GM10266 (cell line): Measurements from ENCODE around the gene UBE2L3.
"Not testable (repeated sequence)": the region's sequence is repeated elsewhere in the genome, so short reads cannot be mapped to it uniquely, and the experiment has no call there.

Experiments
- DNase-seq: peaks from one replicate; pipeline ENCODE4 v3.0.0; 2012; ENCODE audit errors: extremely low spot score
- CTCF ChIP-seq: IDR thresholded peaks from 2 replicates; pipeline ENCODE4 v1.5.1; 2012; ENCODE audit warnings: mild to moderate bottlenecking, low read depth; ENCODE audit not compliant: control insufficient read depth, insufficient read depth; ENCODE audit errors: missing control alignments

UBE2L3 gene

GRCh38 chr22:21589396-21589795, 21.9 kb downstream of the UBE2L3 start:
- no peak for TF ChIP-seq CTCF
- no peak for DNase-seq

- TF ChIP-seq CTCF = no peak
- DNase-seq = no peak
Observed at GRCh38 chr22:21590809-21591641, 23.5 kb downstream of the UBE2L3 start.

DNA sequence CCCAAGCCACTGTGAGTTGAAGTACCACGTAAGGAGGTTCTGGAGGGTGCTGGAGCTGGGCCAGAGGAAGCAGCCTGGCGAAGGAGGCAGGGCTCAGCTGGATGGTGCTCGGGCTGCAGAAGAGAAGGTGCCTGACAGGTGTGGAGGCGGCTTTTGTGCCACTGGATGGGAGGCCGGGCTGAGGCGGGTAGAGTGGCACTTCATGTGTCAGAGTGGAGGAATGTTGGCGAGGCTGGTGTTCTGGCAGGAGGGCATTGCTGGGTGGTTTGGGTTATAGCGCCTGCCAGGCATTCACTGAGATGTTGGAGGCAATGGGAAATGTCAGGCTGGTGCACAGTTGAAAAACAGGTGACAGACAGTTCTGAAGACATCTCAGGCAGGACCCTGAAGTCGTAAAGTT, 24.2 kb downstream of the UBE2L3 start:
- no peak for TF ChIP-seq CTCF
- DNase-seq = no peak

GRCh38 chr22:21592422-21592821, 24.9 kb downstream of the UBE2L3 start:
- no peak for DNase-seq
- TF ChIP-seq CTCF = no peak

DNA sequence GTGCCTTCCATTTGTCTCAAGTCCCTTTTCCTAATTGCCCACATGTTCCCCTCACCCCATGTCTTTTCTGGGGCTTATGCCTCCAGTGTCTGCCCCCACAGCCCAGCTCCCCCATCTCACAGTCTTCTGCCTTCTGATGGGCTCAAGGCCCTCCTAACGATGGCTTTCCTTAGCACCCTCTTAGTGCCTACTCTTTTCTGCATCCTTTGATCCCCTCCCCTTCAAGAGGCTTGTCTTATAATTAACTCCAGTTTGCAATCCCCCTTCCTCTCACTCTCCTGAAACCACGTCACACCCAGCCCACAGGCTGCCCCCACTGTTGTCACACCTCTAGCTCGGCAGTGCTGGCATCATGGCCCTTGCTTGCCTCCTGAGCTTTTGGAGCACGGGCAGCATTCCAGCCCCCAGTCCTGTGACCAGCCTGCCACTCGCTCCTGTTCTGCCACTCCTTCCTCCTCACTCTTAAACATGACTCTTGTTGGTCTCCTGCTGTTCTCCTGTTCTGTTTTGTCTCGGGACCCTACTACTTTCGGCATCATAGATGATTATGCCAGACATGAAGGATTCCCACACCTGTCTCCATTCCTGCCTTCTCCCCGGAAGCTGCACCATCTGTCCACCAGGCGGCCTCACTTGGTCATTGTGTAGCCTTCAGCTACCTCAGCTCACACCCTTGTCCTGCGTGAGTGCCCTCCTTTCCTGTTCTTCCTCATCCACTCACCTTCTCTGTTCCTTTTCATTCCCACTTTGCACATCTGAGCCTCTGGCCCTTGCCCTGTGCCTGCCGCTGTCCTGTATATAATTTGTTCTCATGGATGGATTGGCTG, 26.1 kb downstream of the UBE2L3 start:
- DNase-seq = no peak
- TF ChIP-seq CTCF = no peak

GRCh38 chr22:21594865-21595452, 27.4 kb downstream of the UBE2L3 start:
- no peak for TF ChIP-seq CTCF
- no peak for DNase-seq

- DNase-seq = not testable (repeated sequence)
Observed at GRCh38 chr22:21596356-21597135, 29.0 kb downstream of the UBE2L3 start.
